ENCODE results near the gene RNF19B.

RNF19B gene

GRCh38 chr1:32967888-32968568 lies 3.4 kb upstream of the RNF19B start:
- DNase-seq (ENCODE audit: low spot score) = peak; percentile 54

- no peak for DNase-seq (ENCODE audit: low spot score)
Measured at GRCh38 chr1:32966900-32967299, 2.3 kb upstream of the RNF19B start.

- DNase-seq (ENCODE audit: low spot score) = no peak
Measured at GRCh38 chr1:32965251-32965747, 690 bp upstream of the RNF19B start.

- DNase-seq (ENCODE audit: low spot score) = peak; percentile 69
Measured at GRCh38 chr1:32963746-32964460, 706 bp downstream of the RNF19B start.

- peak; percentile 36 for DNase-seq (ENCODE audit: low spot score)
Measured at GRCh38 chr1:32962248-32962896, 2.2 kb downstream of the RNF19B start.

- no peak for DNase-seq (ENCODE audit: low spot score)
Measured at GRCh38 chr1:32960819-32961355, 3.7 kb downstream of the RNF19B start.

GRCh38 chr1:32960342-32960741 lies 4.3 kb downstream of the RNF19B start:
- DNase-seq (ENCODE audit: low spot score) = no peak

GRCh38 chr1:32958827-32959226 lies 5.8 kb downstream of the RNF19B start:
- no peak for DNase-seq (ENCODE audit: low spot score)

- no peak for DNase-seq (ENCODE audit: low spot score)
Measured at GRCh38 chr1:32957017-32957416, 7.6 kb downstream of the RNF19B start.

- no peak for DNase-seq (ENCODE audit: low spot score)
Measured at GRCh38 chr1:32954168-32954567, 10.4 kb downstream of the RNF19B start.

- no peak for DNase-seq (ENCODE audit: low spot score)
Measured at GRCh38 chr1:32953495-32953894, 11.1 kb downstream of the RNF19B start.

- no peak for DNase-seq (ENCODE audit: low spot score)
Measured at GRCh38 chr1:32949519-32949918, 15.1 kb downstream of the RNF19B start.

GRCh38 chr1:32948905-32949304 lies 15.7 kb downstream of the RNF19B start:
- DNase-seq (ENCODE audit: low spot score) = no peak

- no peak for DNase-seq (ENCODE audit: low spot score)
Measured at GRCh38 chr1:32948390-32948722, 16.3 kb downstream of the RNF19B start.

GRCh38 chr1:32947669-32948389 lies 16.8 kb downstream of the RNF19B start:
- no peak for DNase-seq (ENCODE audit: low spot score)

GRCh38 chr1:32946413-32946812 lies 18.2 kb downstream of the RNF19B start:
- DNase-seq (ENCODE audit: low spot score) = no peak

GRCh38 chr1:32944180-32944579 lies 20.4 kb downstream of the RNF19B start:
- no peak for DNase-seq (ENCODE audit: low spot score)

GRCh38 chr1:32939655-32940371 lies 24.8 kb downstream of the RNF19B start:
- DNase-seq (ENCODE audit: low spot score) = peak; percentile 66

GRCh38 chr1:32937061-32937460 lies 27.5 kb downstream of the RNF19B start:
- DNase-seq (ENCODE audit: low spot score) = no peak

- DNase-seq (ENCODE audit: low spot score) = no peak
Measured at GRCh38 chr1:32934535-32934934, 30.1 kb downstream of the RNF19B start.

GRCh38 chr1:32933742-32934322 lies 30.8 kb downstream of the RNF19B start:
- no peak for DNase-seq (ENCODE audit: low spot score)
